Activated CD4-positive, alpha-beta T cell treated with anti-CD3 and anti-CD28 coated beads for 24 hours (primary cell): ENCODE data around the gene DBI.
"Not testable (repeated sequence)": the region's sequence is repeated elsewhere in the genome, so short reads cannot be mapped to it uniquely, and the experiment has no call there.

Source experiments
- DNase-seq, 2 donors: peaks; one replicate each; pipeline ENCODE4 v3.0.0-alpha.2; 2020; ENCODE audit warnings: low read depth in 2 of 2

Gene DBI

DNA sequence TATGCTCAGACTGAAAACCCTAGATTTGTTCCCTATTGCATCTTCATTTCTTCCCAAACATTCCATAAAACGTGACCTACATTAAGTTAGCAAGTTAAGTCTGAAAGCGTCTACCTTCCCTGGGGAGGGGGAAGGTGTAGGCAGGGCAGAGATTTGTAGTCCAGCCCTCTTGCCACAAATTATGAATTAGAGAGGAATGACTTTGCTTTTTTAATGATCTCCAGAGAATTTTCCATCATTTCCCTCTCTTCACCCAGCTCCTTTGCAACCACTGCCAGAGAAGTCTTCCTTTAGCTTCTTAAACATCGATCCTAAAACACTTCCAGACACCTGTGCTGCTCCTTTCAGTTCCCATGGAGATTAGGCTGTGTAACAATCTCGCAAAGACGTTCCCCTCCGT lies 1.3 kb upstream of the DBI start:
- no peak for DNase-seq

DNA sequence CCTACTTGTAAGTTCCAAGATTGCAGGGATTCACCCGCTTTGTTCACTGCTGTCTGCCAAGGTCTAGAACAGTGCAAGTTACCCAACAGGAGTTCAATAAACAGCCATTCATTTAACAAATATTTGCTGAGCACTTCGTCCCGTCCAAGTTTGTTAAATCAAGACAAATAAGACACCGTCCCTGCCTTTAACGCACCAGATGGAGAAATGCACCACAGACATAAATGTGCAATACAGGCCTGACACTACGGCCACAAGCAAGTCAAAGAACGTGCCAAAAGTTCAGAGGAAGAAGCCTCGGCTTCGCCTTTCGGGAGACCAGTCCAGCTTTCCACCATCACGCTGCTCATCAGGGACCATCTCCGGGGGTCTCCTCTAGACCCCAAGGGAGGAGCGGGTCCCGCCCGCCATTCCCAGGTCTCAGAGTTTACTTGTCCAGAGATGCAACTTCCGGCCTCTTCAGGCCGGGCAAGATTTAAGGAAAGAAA lies 572 bp upstream of the DBI start:
- no peak for DNase-seq

DNA sequence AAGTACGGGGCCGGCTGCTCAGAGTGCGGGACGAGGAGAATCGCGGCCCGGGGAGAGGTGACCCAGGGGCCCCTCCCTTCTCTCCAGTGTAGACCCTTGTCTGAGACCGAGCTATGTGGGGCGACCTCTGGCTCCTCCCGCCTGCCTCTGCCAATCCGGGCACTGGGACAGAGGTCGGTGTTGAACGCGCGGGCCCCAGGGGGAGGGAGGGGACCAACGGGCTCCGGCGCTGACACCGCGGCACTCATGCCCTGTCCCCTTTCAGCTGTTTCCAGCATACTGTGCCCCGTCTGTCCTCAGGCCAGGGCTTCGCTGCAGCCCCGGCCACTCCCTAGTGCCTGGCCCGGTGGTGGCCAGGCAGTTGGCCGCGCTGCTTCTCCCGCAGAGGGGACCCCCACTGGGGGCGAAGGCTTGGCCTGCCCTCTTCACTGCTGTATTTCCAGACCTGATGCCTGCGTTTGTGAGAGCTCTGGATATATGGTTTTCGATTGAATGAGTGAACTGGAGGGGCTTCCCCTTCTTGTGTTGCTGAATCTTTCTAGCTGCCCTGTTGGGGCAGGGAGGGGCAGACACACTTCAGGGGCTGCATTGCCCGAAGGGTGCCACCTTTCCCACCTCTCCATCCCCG lies 809 bp downstream of the DBI start:
- peak; percentile 25 to 29 for DNase-seq

DNA sequence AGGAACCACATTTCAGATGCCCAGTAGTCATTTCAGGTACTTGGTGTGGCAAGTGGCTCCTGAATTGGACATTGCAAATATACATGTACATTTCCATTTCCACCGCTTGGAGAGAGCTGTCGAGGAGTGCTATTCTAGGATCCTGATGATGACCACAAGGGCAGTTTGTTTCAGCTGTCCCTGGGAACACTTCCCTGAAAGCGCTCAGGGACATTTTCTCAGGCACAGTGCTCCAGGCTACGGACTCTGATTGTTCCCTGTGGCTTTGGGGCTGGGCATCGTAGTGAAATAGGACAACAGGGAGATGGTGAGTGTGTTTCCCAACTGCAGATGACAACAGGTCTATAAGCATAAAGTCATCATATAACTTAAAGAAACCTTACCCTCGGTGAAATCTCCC lies 3.1 kb downstream of the DBI start:
- DNase-seq = no peak

DNA sequence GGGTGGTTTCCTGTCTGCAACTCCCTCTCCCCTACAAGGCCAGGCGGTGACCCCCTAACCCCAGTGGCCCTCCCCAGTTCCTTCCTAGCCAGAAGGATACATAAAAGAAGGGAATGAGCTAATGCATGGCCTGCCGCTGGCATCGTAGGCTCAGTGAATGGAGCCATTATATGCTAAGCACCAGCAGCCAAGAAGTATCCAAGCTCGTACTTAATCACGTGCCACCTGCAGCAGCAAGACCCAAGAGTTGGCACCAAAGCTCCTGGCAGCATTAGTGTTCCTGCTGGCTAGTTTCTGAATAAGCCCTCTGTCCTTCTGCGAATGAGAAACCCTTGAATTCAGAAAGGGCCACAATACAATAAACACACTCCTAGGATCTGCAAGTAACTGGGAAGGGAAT lies 4.3 kb downstream of the DBI start:
- no peak for DNase-seq

DNA sequence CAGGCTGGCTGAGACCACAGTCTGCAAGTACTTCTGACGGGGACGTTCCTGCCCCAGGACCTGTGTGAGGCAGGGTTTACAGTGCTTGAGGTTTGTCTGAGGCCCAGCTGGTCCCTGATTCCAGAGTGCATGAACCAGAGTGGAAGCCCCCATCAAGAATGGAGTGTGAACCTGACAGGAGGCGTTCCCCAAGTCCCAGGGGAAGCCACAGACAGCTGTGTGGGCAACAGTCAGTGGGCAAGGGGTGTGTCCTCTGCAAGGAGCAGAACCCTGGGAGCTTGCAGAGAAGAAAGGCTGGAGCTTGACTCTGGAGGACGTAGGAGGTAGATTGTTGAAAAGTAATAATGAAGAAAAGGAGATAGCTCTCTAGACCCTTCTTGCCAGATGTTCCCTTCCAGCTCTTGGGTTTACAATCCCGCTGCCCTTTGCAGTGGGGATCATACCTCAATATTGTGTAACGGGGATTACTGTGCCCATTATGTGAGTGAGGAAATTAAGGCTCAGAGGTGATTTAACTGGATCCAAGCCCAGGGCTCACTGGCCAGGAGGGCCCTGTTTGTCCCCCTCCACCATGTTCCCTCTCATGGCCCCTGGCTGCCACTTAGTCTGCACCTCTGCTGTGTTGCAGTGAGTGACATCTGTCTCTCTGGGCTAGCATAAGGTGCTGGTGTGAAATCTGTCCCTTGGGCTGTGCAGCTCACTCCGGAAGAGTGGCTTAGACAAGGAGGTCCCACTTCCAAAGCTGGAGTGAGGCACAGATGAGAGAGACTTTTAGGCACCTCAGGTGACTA lies 6.2 kb downstream of the DBI start:
- no peak for DNase-seq

DNA sequence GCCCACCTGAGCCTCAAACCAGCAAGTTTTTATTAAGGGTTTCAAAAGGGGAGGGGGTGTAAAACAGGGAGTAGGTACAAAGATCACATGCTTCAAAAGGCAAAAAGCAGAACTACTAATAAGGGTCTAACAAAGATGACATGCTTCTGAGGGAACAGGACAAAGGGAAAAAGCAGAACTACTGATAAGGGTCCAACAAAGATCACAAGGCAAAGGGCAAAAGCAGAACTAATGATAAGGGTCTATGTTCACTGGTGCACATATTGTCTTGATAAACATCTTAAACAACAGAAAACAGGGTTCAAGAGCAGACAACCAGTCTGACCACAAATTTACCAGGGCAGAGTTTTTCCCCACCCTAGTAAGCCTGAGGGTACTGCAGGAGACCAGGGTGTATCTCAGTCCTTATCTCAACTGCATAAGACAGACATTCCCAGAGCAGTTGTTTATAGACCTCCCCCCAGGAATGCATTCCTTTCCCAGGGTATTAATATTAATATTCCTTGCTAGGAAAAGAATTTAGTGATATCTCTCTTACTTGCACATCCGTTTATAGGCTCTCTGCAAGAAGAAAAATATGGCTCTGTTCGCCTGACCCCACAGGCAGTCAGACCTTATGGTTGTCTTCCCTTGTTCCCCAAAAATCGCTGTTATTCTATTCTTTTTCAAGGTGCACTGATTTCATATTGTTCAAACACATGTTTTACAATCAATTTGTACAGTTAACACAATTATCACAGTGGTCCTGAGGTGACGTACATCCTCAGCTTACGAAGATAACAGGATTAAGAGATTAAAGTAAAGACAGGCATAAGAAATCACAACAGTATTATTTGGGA lies 7.3 kb downstream of the DBI start:
- DNase-seq = not testable (repeated sequence)

DNA sequence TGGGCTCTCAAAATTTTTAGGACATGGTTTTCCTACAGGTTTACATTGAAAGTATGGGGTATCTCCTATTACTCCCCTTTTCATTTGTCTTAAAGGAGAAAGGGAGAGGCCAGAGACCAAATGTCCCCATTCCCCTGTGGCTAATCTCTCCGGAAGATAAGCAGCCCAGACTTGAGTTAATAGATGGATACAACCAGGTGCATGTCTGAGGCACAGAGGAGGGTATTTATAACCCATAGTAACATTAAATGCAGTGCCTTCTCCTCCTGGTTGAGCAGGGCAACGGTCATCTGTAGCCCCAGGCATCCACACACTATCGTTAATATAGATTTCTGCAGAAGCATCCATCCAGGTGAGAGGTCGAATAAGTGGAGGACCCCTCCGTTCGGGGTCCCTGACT lies 9.6 kb downstream of the DBI start:
- DNase-seq = not testable (repeated sequence)

DNA sequence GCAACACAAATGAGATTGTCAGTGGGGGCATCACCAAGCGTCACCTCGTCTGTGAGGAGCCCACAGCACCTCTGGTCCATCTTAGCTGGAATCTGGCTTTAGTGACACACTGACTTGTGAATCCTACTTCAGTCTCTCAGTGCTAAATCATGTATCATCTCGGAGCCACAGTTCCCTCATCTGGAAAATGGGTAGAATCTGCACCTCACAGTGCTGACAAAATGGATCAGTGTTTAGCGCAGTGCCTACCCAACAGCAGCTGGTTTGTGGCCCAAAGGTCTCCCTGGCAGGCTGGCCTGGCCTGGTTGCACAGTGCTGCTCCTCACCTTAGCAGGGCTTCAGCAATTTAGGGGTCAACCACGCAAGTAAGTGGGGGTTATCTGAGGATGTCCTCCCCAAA lies 10.0 kb downstream of the DBI start:
- no peak for DNase-seq

DNA sequence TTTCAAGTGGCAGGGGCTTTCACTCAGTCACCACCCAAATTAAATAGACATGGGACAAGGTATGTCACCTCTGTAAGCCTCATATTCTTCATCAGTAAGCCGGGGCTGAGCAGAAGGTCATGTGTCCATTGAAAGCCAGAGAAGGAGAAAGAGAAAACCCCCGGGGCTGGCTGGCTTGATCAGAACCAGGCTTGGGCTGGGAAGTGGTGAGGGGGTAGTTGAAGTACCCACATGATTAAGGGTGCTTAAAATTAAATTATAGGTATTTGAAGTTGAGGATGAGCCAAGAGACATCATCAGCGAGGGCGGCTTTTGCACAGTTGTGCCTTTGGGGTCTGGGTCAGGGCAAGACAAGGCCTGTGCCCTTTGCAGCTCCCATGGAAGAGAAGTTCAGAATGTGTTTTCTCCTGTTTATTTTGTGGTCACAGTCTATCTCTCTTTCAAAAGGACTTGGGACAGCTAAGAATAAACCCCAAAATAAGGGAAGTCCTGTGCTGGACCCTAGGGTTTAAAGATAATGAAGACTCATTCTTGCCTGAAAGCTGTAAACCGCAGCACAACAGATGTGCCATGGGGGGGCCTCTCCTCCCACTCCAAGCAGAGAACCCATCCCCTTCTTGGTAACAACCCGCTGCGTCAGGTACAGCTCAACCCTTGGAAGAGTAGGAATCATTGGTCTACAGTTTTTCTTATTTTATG lies 10.7 kb downstream of the DBI start:
- no peak for DNase-seq

DNA sequence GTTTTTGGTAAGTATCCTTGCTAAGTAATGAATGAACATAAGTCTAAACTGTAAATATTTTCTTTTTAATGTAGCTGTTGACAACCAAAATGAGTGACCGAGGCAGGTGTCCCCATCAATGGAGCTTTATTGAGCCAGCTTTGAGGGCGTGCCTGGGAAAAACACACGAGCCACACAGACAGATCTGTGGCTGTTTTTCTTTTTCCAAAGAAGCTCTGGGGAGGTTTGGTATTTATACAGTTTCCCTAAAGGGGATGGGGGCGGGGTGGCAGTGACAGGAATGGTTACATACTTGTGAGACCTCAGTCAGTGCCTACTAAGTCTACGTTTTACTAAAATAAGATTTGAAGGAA lies 11.2 kb downstream of the DBI start:
- DNase-seq = no peak

DNA sequence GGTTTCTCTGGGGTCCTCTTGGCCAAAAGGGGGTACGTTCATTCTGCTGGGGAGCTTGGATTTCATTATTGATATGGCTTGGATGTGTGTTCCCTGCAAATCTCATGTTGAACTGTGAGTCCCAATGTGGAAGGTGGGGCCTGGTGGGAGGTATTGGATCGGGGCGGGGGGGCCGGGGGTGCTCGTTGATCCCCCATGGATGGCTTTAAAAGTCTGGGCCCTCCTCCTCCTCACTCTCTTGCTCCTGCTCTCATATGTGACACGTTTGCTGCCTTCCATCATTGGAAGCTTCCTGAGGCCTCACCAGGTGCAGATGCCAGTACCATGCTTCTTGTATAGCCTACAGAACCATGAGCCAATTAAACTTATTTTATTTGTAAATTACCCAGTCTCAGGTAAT lies 11.8 kb downstream of the DBI start:
- DNase-seq = no peak

DNA sequence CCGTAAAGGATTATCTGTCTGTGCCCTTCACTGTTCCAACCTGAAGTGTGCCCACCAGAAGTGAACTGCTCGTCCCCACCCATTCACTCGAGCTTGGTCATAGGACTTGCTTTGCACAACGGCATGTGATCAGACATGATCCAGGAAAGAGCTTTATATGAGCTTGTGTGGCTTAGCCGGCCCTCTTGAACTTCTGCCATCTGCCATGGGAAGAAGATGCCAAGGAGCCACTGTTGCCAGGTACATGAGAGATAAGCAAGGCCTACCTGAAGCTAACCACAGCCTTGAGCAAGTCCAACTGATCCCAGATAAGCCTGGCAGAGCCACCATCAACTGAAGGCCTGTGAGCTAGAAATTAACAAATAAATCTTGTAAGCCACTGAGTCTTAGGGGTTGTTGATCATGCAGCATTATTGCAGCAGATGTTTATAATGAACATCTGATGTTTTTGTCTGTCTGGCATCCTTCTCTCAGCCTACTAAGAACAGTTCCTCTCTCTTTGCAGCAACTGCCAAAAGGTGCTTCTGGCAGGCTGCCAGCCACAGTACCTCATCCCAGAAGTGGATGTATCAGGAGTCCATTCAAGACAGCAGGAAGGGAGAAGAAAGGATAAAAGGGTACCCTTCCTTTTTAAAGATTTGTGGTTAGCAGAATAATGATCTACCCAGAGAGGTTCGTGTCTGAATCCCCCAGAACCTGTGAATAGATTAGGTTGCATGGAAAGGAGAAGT lies 16.8 kb downstream of the DBI start:
- DNase-seq = no peak

DNA sequence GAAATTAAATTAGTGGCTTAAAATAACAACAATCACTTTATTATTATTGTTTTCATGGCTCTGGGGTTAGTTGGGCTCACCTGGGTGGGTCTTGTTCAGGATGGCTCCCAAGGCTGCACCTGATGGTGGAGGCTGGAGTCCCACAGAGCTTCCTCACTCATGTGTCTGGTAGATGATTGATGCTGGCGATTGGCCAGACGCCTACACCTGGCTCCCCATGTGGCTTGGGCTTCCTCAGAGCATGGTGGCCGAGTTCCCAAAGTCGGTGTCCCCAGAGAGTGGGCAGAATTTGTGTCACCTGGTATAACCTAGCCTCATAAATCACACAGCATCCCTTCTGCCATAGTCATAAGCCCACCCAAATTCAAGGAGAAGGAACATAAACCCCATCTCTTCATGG lies 18.2 kb downstream of the DBI start:
- no peak for DNase-seq

DNA sequence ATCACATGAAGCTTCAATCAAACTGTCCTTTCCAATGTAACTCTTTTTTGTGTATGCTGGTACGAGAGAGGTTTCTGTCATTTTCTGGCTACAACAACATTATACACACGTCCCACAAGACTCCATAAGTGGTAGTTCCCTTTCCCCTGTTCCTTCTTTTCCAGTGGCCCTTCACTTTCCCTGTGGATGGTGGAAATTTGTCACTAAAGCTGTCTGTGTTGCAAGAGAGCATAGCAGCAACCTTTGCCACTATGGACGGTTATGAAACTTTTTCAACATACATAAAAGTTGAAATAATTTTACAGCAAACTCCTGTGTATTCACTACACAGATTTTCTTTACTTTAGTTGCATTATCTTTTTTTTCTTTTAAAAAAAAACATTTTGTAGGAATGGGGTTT lies 18.7 kb downstream of the DBI start:
- DNase-seq = no peak

DNA sequence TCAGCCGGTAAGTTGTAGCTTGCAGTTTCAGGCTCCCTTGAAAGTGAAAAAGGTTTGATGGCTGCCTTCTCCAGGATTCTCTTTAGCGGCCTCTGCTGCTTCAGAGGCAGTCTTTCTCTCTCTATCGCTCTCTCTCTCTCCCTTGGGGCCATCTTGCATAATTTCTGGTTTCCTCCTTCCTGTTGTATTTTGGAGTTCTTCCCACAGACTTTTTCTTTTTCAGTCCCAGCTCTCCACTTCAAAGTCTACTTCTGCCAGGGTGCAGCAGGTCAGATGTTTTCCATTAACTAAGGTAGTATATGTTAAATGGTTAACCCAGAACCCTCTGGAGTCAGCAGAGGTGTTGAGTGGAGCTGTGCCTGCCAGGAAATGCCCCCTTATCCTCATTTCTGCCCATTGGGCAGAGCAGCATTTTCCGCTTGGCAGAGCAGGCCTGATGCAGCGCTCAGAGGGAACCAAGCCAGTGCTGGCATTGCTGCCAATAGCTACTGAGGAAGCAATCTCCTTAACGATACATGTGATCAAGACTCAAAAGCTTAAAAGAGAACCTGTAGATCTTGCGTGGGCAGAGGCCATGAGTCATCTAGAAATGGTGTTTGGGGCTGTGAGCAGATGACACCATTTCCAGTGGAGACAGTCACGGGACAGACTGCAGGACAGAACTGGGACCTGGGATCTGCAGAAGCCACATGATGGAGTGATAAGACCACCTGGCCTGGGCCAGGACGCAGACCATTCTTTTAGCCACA lies 20.8 kb downstream of the DBI start:
- DNase-seq = peak in 1 of 2 donors; percentile 10

DNA sequence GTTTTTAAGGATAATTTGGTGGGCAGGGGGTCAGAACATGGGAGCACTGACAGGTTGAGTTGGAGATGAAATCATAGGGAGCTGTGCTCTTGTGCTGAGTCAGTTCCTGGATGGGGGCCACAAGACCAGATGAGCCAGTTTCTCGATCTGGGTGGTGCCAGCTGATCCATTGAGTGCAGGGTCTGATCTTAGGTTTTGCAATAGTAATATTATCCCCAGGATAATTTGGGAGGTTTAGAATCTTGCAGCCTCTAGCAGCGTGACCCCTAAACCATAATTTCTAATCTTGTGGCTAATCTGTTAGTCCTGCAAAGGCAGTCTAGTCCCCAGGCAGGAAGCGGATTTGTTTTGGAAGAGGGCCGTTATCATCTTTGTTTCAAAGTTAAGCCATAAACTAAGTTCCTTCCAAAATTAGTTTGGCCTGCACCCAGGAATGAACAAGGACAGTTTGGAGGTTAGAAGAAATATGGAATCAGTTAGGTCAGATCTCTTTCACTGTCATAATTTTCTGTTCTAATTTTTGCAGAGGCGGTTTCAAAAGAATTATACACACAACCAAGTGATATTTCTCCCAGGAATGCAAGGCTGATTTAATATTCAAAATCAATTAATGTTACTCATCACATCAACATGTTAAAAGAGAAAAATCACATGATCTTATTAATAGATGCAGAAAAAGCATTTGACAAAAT lies 23.0 kb downstream of the DBI start:
- no peak for DNase-seq

DNA sequence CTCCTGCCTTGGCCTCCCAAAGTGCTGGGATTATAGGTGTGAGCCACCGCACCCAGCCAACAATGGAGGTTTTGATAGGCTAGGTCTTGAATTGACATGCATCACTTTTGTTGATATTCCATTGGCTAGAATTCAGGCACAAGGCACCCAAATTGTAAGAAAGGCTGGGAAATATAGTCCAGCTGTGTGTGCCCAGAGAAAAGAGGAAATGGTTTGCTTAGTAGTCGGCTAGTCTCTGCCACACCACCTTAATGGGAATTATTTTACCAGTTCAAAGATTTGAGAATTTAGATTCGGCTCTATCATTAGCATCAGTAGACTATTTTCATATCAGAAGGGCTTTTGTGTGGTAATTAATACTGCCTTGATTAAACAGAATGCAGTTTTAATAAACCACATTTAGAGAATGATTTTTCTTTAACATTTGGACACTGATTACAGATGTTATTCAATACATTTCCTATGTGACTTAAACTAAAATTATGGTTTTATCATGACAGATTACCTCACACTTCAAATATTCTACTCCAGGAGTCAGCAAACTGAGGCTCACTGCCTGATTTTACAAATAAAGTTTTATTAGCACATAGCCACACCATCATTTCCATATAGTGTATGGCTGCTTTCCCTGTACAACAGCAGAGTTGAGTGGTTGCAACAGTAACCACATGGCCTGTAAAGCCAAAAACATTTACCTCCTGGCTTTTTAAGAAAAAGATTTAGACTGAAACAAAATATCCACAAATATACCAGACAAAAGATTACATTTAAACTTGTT lies 27.4 kb downstream of the DBI start:
- no peak for DNase-seq

DNA sequence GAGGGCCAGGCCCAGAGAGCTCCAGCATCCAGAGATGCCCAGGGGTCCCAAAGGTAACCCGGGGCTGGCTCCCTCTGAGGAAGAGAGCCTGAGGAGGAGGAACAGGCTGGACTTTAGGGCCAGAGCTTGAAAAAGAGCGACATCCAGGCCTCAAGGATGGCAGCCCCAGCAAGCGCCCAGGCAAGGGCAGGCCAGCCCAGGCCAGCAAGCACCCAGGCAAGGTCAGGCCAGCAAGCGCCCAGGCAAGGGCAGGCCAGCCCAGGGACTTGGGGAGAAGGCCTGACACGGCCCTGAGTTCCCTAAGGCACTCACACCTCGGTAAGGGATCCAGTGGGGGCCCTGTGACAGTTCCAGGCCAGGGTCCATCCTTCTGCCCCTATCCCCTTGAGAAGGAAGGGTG lies 30.4 kb downstream of the DBI start:
- no peak for DNase-seq
